ENCODE results near the gene TEPSIN.

- no peak for TF ChIP-seq CTCF (IDR thresholded peaks at IDR 0.05)
- TF ChIP-seq POLR2A (IDR thresholded peaks at IDR 0.05; ENCODE audit: low read depth): no peak
- no peak for TF ChIP-seq POLR2AphosphoS5 (IDR thresholded peaks at IDR 0.05)
- no peak for TF ChIP-seq EP300 (IDR thresholded peaks at IDR 0.05)
These were observed 6.1 kb downstream of the TEPSIN start for GRCh38 chr17:81232616-81233241.

All from esophagus muscularis mucosa (tissue), 4 donors.